ENCODE measurements around the gene FAM32A. TPM values are rescaled to one million over a fixed set of nuclear protein-coding genes. Genes with fewer than 3 reads are reported as not detected.

Gene FAM32A
- total and polyA plus RNA-seq, 2 of the 8 experiments (the other 6 are each of a cell fraction or from before 2014, with no cell fraction given), result 75.6 to 105 TPM

DNA sequence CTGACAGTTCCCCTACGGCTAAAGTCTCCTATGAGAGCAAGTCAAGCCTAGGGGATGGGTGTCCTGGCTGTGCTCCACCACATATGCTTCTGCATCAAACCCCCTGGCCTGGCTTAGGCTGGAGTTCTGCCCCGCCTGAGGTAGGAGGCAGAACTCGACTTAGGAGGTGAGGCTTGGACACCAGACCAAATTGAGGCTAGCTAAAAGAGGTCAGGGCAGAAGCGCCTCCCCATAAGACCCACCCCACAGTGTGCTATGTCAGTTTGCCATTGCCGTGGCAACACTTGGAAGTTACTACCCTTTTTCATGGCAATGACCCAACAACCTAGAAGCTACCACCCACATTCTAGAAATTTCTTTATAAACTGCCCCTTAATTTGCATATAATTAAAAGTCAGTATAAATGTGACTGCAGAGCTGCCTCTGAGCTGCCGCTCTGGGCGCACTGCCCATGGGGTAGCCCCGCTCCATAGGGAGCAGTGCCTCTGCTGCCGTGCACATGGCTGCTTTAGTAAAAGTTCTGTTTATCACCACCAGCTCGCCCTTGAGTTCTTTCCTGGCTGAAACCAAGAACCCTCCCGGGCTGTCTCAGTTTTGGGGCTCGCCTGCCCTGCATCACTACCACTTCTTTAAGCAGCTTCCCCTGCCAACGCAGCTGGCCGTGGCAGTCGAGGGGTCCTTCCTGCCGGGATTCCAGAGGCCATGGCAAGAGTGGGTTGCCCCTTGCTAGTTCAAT lies 32.7 kb downstream of the FAM32A start:
- no peak overlapping the region for H2BK15ac ChIP-seq (ENCODE audit: low read length)
- no peak overlapping the region for H3K9ac ChIP-seq (replicated peaks in 1 of 4; ENCODE audit: extremely low read depth in 1 of 4, low read depth in 3 of 4, low read length in 3 of 4)
- no peak overlapping the region for H3K27ac ChIP-seq (ENCODE audit: low read depth, low read length)
- no peak overlapping the region for H2BK12ac ChIP-seq (ENCODE audit: low read depth, low read length)
- no peak overlapping the region for H4K5ac ChIP-seq (ENCODE audit: insufficient read length, low read depth, low read length)
- no peaks in the 10 kb centered on the region for H3K79me1 ChIP-seq (ENCODE audit: low read depth, low read length)
- no peak overlapping the region for H3K4me3 ChIP-seq (ENCODE audit: extremely low read depth in 1 of 4, insufficient read depth in 2 of 4, low read depth in 3 of 4, low read length in 4 of 4)
- H3K56ac ChIP-seq (replicated peaks; ENCODE audit: insufficient read length, low read depth, low read length), result no peak overlapping the region
- H3K9me3 ChIP-seq (ENCODE audit: insufficient read depth in 2 of 2, low read depth in 1 of 2, low read length in 1 of 2), result no peaks in the 10 kb centered on the region
- H3K23ac ChIP-seq (ENCODE audit: insufficient read length), result no peak overlapping the region
- H2BK20ac ChIP-seq (ENCODE audit: low read length), result no peak overlapping the region
- H3K36me3 ChIP-seq (ENCODE audit: control insufficient read depth in 2 of 4, insufficient read depth in 4 of 4, low read length in 3 of 4), result peaks cover 0 to 5% (median 0%) of the 10 kb centered on the region in 4 experiments; a peak in 2 of 8 replicates
- H3K23me2 ChIP-seq (ENCODE audit: low read depth, low read length), result no peaks in the 10 kb centered on the region
- 90% methylated on average over 16 of the region's 16 CpGs; no CpG with 5 or more reads in 1 of the 2 experiments for WGBS, 2 experiments (ENCODE audit: extremely low coverage in 1 of 2, insufficient coverage in 1 of 2, insufficient read length in 1 of 2, insufficient replicate concordance in 2 of 2, low coverage in 1 of 2, low lambda C conversion rate in 2 of 2, missing lambda C conversion rate in 1 of 2)
- no peak overlapping the region for H4K91ac ChIP-seq (replicated peaks; ENCODE audit: insufficient read length, low read length)
- no peak for FAIRE-seq
- H2BK5ac ChIP-seq (ENCODE audit: low read depth, low read length), result no peak overlapping the region
- H3K79me2 ChIP-seq (ENCODE audit: control insufficient read depth in 1 of 2, insufficient read depth in 2 of 2, low read length in 2 of 2), result no peaks in the 10 kb centered on the region
- no peaks in the 10 kb centered on the region for H3K27me3 ChIP-seq (replicated peaks in 1 of 4; ENCODE audit: control insufficient read depth in 3 of 4, extremely low read depth in 1 of 4, insufficient read depth in 3 of 4, low read length in 3 of 4)
- no peak overlapping the region for H2BK120ac ChIP-seq (replicated peaks; ENCODE audit: low read depth, low read length)
- H3K14ac ChIP-seq (ENCODE audit: insufficient read length), result no peak overlapping the region
- no peak overlapping the region for H4K8ac ChIP-seq (ENCODE audit: extremely low read depth, insufficient read depth, low read length)
- no peak overlapping the region for H2AFZ ChIP-seq (ENCODE audit: low read length)
- H4K20me1 ChIP-seq (replicated peaks in 1 of 2; ENCODE audit: control insufficient read depth in 1 of 2, insufficient read depth in 2 of 2, low read length in 2 of 2), result peaks cover 0 to 1% of the 10 kb centered on the region in 2 experiments
- CTCF ChIA-PET (ENCODE audit: partially characterized antibody), result no interaction called here
- POLR2A ChIA-PET (ENCODE audit: partially characterized antibody), result interaction anchor here (1.0 to 1.5 kb wide), 2 partner anchors 16 to 29 kb away, joined by 3 to 4 read pairs; no protein-coding TSS in a partner anchor
- no peak for DNase-seq (ENCODE audit: low read depth in 1 of 2, low spot score in 2 of 2)
- H3K4me2 ChIP-seq (ENCODE audit: insufficient read depth in 1 of 2, low read depth in 2 of 2, low read length in 2 of 2), result no peak overlapping the region
- H2AK5ac ChIP-seq (ENCODE audit: low read depth, low read length), result no peak overlapping the region
- H3K4ac ChIP-seq (replicated peaks; ENCODE audit: insufficient read length, low read depth, low read length), result no peak overlapping the region
- no peak overlapping the region for H3K18ac ChIP-seq (ENCODE audit: extremely low read depth, low read length)
- no peaks in the 10 kb centered on the region; a peak in 1 of 7 replicates for H3K4me1 ChIP-seq (replicated peaks in 1 of 4; ENCODE audit: control insufficient read depth in 3 of 4, insufficient read depth in 4 of 4, low read length in 3 of 4)
- TF ChIP-seq SP2 (IDR thresholded peaks at IDR 0.05; ENCODE audit: low read length) (no peak), CBX8 (IDR thresholded peaks at IDR 0.05; ENCODE audit: borderline replicate concordance, low read depth, low read length) (no peak), E2F6 (IDR thresholded peaks at IDR 0.05) (no peak), SUZ12 (IDR thresholded peaks at IDR 0.05; ENCODE audit: low read length) (no peak), CHD1 (IDR thresholded peaks at IDR 0.05; ENCODE audit: low read depth, low read length) (no peak), RBBP5 (IDR thresholded peaks at IDR 0.05; ENCODE audit: borderline replicate concordance, low read depth, low read length) (no peak)
- TF ChIP-seq, protein P1, sequence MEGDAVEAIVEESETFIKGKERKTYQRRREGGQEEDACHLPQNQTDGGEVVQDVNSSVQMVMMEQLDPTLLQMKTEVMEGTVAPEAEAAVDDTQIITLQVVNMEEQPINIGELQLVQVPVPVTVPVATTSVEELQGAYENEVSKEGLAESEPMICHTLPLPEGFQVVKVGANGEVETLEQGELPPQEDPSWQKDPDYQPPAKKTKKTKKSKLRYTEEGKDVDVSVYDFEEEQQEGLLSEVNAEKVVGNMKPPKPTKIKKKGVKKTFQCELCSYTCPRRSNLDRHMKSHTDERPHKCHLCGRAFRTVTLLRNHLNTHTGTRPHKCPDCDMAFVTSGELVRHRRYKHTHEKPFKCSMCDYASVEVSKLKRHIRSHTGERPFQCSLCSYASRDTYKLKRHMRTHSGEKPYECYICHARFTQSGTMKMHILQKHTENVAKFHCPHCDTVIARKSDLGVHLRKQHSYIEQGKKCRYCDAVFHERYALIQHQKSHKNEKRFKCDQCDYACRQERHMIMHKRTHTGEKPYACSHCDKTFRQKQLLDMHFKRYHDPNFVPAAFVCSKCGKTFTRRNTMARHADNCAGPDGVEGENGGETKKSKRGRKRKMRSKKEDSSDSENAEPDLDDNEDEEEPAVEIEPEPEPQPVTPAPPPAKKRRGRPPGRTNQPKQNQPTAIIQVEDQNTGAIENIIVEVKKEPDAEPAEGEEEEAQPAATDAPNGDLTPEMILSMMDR (IDR thresholded peaks at IDR 0.05; ENCODE audit: control extremely low read depth in 1 of 3, insufficient read depth in 1 of 3, low read depth in 1 of 3, low read length in 3 of 3), result no peak

All from H1 (cell line).